GM12878 (cell line): ENCODE measurements around the gene KCNS3. TPM values are rescaled to one million over a fixed set of nuclear protein-coding genes. Genes with fewer than 3 reads are reported as not detected.

ENCODE experiments used
- ATAC-seq: fragments of 200-7000 bp; cut with Tn5 transposase; 3 replicates; pipeline ENCODE4 v1.9.1; 2020; ENCODE audit warnings: mild to moderate bottlenecking, moderate library complexity
- BruUV-seq: library from RNA; stranded (reverse); fragments of 400-500 nt; replicated peaks from 2 replicates; lab custom pipeline; 2021; lab: Mats Ljungman, UMichigan
- CTCF ChIA-PET: fragments of 300-600 bp; sonication (Branson Sonifier 250); formaldehyde crosslinking; extraction: SDS; loops from one replicate; lab custom pipeline; 2021; ENCODE audit warnings: inconsistent platforms; lab: Yijun Ruan, JAX
- POLR2A ChIA-PET: fragments of 350-600 bp; formaldehyde crosslinking; extraction: SDS; loops from one replicate; lab custom pipeline; 2021; ENCODE audit warnings: inconsistent platforms; lab: Charles Lee
- RAD21 ChIA-PET: fragments of 300-600 bp; sonication (Branson Sonifier 250); formaldehyde crosslinking; loops from one replicate; lab custom pipeline; 2023; ENCODE audit warnings: antibody characterized with exemption; ENCODE audit not compliant: unreplicated experiment; lab: Charles Lee
- SMC1A ChIA-PET: fragments of 300-600 bp; sonication (Branson Sonifier 250); formaldehyde crosslinking; loops from one replicate; lab custom pipeline; 2023; ENCODE audit not compliant: unreplicated experiment, uncharacterized antibody; lab: Charles Lee
- DNase-seq: peaks from one replicate; pipeline ENCODE4 v3.0.0-alpha.2; 2011; ENCODE audit warnings: low read depth, low spot score
- FAIRE-seq: peaks from 3 replicates; lab custom pipeline; 2011; peaks lifted over from hg19 to GRCh38; lab: Jason Lieb, UNC
- H2AFZ ChIP-seq: 2 replicates; pipeline ENCODE4 v1.6.0; 2011; ENCODE audit warnings: low read depth, low read length, control low read depth; ENCODE audit not compliant: control insufficient read depth
- H3K27ac ChIP-seq: 2 replicates; pipeline ENCODE4 v1.5.1; 2011; ENCODE audit warnings: control low read depth; ENCODE audit not compliant: control insufficient read depth, insufficient read depth
- H3K27me3 ChIP-seq, 2 experiments: replicated peaks in 1 of 2; 2 replicates each; pipeline versions ENCODE4 v1.6.0 to v1.6.1; 2011; ENCODE audit warnings: low read length in 1 of 2; ENCODE audit not compliant: control insufficient read depth in 2 of 2, insufficient read depth in 2 of 2
- H3K36me3 ChIP-seq, 2 experiments: 2 replicates each; pipeline ENCODE4 v1.5.1; 2011; ENCODE audit warnings: low read length in 1 of 2; ENCODE audit not compliant: control insufficient read depth in 2 of 2, insufficient read depth in 2 of 2
- H3K4me1 ChIP-seq: 2 replicates; pipeline ENCODE4 v1.6.1; 2011; ENCODE audit warnings: mild to moderate bottlenecking, low read length, moderate library complexity, mixed read lengths; ENCODE audit not compliant: control insufficient read depth, insufficient read depth
- H3K4me2 ChIP-seq: 2 replicates; pipeline ENCODE4 v1.6.0; 2011; ENCODE audit warnings: control low read depth; ENCODE audit not compliant: control insufficient read depth, insufficient read depth
- H3K4me3 ChIP-seq: fragments of 200-600 bp; sonication (generic); 2 replicates; pipeline ENCODE4 v1.5.1; 2016
- H3K79me2 ChIP-seq: 2 replicates; pipeline ENCODE4 v1.6.0; 2011; ENCODE audit warnings: low read length; ENCODE audit not compliant: control insufficient read depth, insufficient read depth
- H3K9ac ChIP-seq: 2 replicates; pipeline ENCODE4 v1.8.0; 2011; ENCODE audit warnings: low read length, control low read depth, mixed read lengths; ENCODE audit not compliant: control insufficient read depth, insufficient read depth
- H3K9me3 ChIP-seq: replicated peaks from 3 replicates; pipeline ENCODE4 v1.5.1; 2011; ENCODE audit warnings: mild to moderate bottlenecking, low read length; ENCODE audit not compliant: control insufficient read depth, insufficient read depth
- H4K20me1 ChIP-seq: 2 replicates; pipeline ENCODE4 v1.6.0; 2011; ENCODE audit not compliant: control insufficient read depth, insufficient read depth
- CBX5 ChIP-seq: sonication (generic); IDR thresholded peaks from 2 replicates; pipeline ENCODE4 v1.6.1; 2016; ENCODE audit warnings: low read depth, moderate library complexity, mild to moderate bottlenecking, inconsistent platforms
- CHD4 ChIP-seq: fragments of 200-600 bp; sonication (generic); IDR thresholded peaks from 2 replicates; pipeline ENCODE4 v1.6.1; 2016; ENCODE audit warnings: mild to moderate bottlenecking
- CTCF ChIP-seq, 3 experiments: IDR thresholded peaks in 2 of 3; conservative IDR thresholded peaks in 1 of 3; 2 replicates each; pipeline ENCODE4 v1.5.1; 2011; ENCODE audit warnings: low read depth in 3 of 3, low read length in 3 of 3, mild to moderate bottlenecking in 3 of 3, control low read depth in 2 of 3, moderate library complexity in 2 of 3, inconsistent platforms in 1 of 3, mixed read lengths in 1 of 3; ENCODE audit not compliant: control insufficient read depth in 2 of 3, insufficient read depth in 1 of 3; ENCODE audit errors: extremely low read depth in 1 of 3
- E2F4 ChIP-seq: IDR thresholded peaks from 2 replicates; pipeline ENCODE4 v1.6.1; 2012; ENCODE audit warnings: low read depth, low read length, improper control_type of control experiment
- FOXK2 ChIP-seq: fragments of 450-650 bp; IDR thresholded peaks from 2 replicates; pipeline ENCODE4 v1.6.1; 2017; ENCODE audit warnings: mild to moderate bottlenecking, moderate library complexity
- GABPA ChIP-seq: IDR thresholded peaks from 2 replicates; pipeline ENCODE4 v1.6.1; 2014; ENCODE audit warnings: antibody characterized with exemption, low read depth, mild to moderate bottlenecking, inconsistent platforms
- HSF1 ChIP-seq: fragments of 150-350 bp; IDR thresholded peaks from 2 replicates; pipeline ENCODE4 v1.6.1; 2014; ENCODE audit warnings: mild to moderate bottlenecking, low read depth, low read length
- MEF2A ChIP-seq: IDR thresholded peaks from 2 replicates; pipeline ENCODE4 v1.6.1; 2011; ENCODE audit warnings: low read depth, mild to moderate bottlenecking, low read length, moderate library complexity; ENCODE audit not compliant: insufficient read depth
- MYB ChIP-seq: fragments of 150-350 bp; IDR thresholded peaks from 2 replicates; pipeline ENCODE4 v1.6.1; 2014; ENCODE audit warnings: mild to moderate bottlenecking, low read depth, low read length, borderline replicate concordance
- NFXL1 ChIP-seq: fragments of 450-650 bp; IDR thresholded peaks from 2 replicates; pipeline ENCODE4 v1.6.1; 2017; ENCODE audit warnings: antibody characterized with exemption, mild to moderate bottlenecking, borderline replicate concordance
- NFYB ChIP-seq: IDR thresholded peaks from 2 replicates; pipeline ENCODE4 v1.6.1; 2011; ENCODE audit warnings: low read depth, mild to moderate bottlenecking, low read length, improper control_type of control experiment, moderate library complexity; ENCODE audit not compliant: insufficient read depth
- NR2F1 ChIP-seq: fragments of 450-650 bp; conservative IDR thresholded peaks from 2 replicates; pipeline ENCODE4 v1.6.1; 2017; ENCODE audit warnings: mild to moderate bottlenecking
- SMC3 ChIP-seq: IDR thresholded peaks from 2 replicates; pipeline ENCODE4 v1.6.1; 2011; ENCODE audit warnings: low read length, improper control_type of control experiment, borderline replicate concordance
- SPI1 ChIP-seq: IDR thresholded peaks from 2 replicates; pipeline ENCODE4 v1.6.1; 2011; ENCODE audit warnings: low read depth, mild to moderate bottlenecking, low read length, moderate library complexity, borderline replicate concordance; ENCODE audit not compliant: insufficient read depth
- TCF3 ChIP-seq: IDR thresholded peaks from 2 replicates; pipeline ENCODE4 v1.6.1; 2012; ENCODE audit warnings: low read depth, mild to moderate bottlenecking, low read length, borderline replicate concordance; ENCODE audit not compliant: insufficient read depth
- ZSCAN29 ChIP-seq: fragments of 450-650 bp; IDR thresholded peaks from 2 replicates; pipeline ENCODE4 v1.6.1; 2017; ENCODE audit warnings: mild to moderate bottlenecking, moderate library complexity
- WGBS: methylation state at CpG from one replicate; pipeline ENCODE4 v1.1.6; 2016; ENCODE audit warnings: low lambda C conversion rate; ENCODE audit not compliant: insufficient replicate concordance, insufficient coverage; ENCODE audit errors: missing lambda C conversion rate; 5-methylcytosine and 5-hydroxymethylcytosine counted together
- in situ Hi-C: fragments of 300-500 bp; cut with MboI; formaldehyde crosslinking; loops from 9 replicates; pipeline ENCODE4 v1.14.3; 2018; ENCODE audit warnings: mixed read lengths
- intact Hi-C: fragments of 100-400 bp; cut with micrococcal nuclease; formaldehyde crosslinking; loops from one replicate; pipeline ENCODE4 v1.14.2; 2022; ENCODE audit not compliant: unreplicated experiment
- polyA plus RNA-seq, 11 experiments: library from polyadenylated mRNA; depleted of rRNA in 4 of 11; unstranded in 6 of 11; stranded (reverse) in 5 of 11; fragments of >200 nt; fragmentation: Nextera tagmentation in 4 of 11; fragmentation: Illumina TruSeq in 1 of 11; extraction: Ambion mirVana in 4 of 11; extraction: Trizol in 1 of 11; gene quantifications; 1 replicate in 1 of 11; 2 replicates in 10 of 11; pipeline versions ENCODE4 v1.2.1 to v1.2.3, GENCODE V29; 2011 to 2016; ENCODE audit warnings: inconsistent platforms in 2 of 11, missing spikeins in 2 of 11, low read depth in 1 of 11
- total RNA-seq, 4 experiments: library from RNA; depleted of rRNA in 3 of 4; stranded (reverse); fragments of >200 nt in 3 of 4; fragmentation: Illumina TruSeq in 1 of 4; extraction: Trizol in 1 of 4; gene quantifications; 2 replicates each; pipeline versions ENCODE4 v1.2.1 to v1.2.3, GENCODE V29; 2013 to 2021

KCNS3 gene
- total and polyA plus RNA-seq, 10 of the 15 experiments (the other 5 are each of a cell fraction or from before 2014, with no cell fraction given), result not detected

GRCh38 chr2:17871639-17872038 lies 6.8 kb upstream of the KCNS3 start:
- Histone ChIP-seq H3K4me3 (no peak overlapping the region), H3K9ac (no peak overlapping the region), H3K4me2 (no peak overlapping the region), H3K27ac (no peak overlapping the region), H3K4me1 (no peaks in the 10 kb centered on the region), H3K79me2 (no peaks in the 10 kb centered on the region), H2AFZ (no peak overlapping the region), H4K20me1 (no peaks in the 10 kb centered on the region), H3K9me3 (no peaks in the 10 kb centered on the region), H3K36me3 (no peaks in the 10 kb centered on the region), H3K27me3 (peaks cover 0 to 8% of the 10 kb centered on the region in 2 experiments; a peak in 2 of 4 replicates)
- DNase-seq (no peak), ATAC-seq (no peak), FAIRE-seq (no peak)
- ChIA-PET CTCF (no interaction called here), POLR2A (no interaction called here), RAD21 (no interaction called here), SMC1A (no interaction called here)
- in situ Hi-C loops, result no loop called here
- intact Hi-C loops, result no loop called here
- TF ChIP-seq MEF2A (no peak), NFXL1 (no peak), E2F4 (no peak), ZSCAN29 (no peak), HSF1 (no peak), MYB (no peak), SPI1 (no peak), GABPA (no peak), FOXK2 (no peak), SMC3 (no peak), CTCF (IDR thresholded peaks at IDR 0.05 in 2 of 3, conservative IDR thresholded peaks at IDR 0.05 in 1 of 3; ENCODE audit: control insufficient read depth in 2 of 3, extremely low read depth in 1 of 3, insufficient read depth in 1 of 3, low read depth in 3 of 3, low read length in 3 of 3) (no peak), NFYB (no peak), CHD4 (no peak), NR2F1 (no peak), CBX5 (no peak), TCF3 (no peak)
- BruUV-seq, result no TSS peak
- 1% methylated on average over 5 of the region's 5 CpGs for WGBS
